Stimulated activated CD8-positive, alpha-beta memory T cell treated with anti-CD3 and anti-CD28 coated beads, Interleukin-7, amount 100 ng/mL, for 24 hours (primary cell): ENCODE measurements around the gene AFDN.

Source experiments
- DNase-seq: peaks from one replicate; pipeline ENCODE4 v3.0.0-alpha.2; 2020; ENCODE audit warnings: low read depth

The AFDN gene

DNA sequence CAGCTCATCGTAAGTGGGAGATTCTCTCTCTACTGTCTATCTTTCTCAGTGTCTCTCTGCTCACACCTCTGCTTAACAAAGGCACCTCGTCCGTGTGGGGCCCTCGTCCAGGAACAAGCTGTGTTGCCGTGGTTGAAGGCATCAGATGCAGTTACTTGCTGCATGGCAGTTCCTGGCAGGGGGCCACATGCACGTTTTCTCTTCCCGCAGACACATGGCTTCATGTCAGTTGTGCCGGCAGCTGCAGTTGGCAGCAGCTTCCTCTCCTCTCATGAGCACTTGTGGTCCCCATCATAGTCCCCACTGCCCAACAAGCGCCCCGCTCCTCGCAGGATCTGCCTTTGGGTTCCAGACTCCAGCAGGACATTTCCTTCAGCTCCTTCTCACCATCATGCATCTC lies 7.1 kb upstream of the AFDN start:
- DNase-seq: no peak

DNA sequence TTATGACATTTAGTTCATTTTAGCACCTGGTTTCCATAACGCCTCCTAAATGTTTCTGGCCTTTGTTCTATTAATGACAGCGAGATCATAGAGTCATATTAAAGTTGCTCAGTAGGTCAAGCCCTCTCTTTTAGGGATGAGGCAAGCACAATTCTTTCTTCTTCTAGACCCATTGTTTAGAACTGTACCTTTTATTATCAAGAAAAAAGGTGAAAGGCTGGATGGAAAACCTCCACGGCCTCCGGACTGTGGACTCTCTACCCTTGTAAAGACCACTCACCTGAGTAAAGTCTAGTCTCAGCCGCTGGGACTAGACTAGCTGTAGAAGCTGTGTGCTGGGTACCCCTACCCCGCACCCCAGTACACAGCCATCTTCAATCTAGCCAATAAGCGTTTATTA lies 6.0 kb upstream of the AFDN start:
- no peak for DNase-seq

DNA sequence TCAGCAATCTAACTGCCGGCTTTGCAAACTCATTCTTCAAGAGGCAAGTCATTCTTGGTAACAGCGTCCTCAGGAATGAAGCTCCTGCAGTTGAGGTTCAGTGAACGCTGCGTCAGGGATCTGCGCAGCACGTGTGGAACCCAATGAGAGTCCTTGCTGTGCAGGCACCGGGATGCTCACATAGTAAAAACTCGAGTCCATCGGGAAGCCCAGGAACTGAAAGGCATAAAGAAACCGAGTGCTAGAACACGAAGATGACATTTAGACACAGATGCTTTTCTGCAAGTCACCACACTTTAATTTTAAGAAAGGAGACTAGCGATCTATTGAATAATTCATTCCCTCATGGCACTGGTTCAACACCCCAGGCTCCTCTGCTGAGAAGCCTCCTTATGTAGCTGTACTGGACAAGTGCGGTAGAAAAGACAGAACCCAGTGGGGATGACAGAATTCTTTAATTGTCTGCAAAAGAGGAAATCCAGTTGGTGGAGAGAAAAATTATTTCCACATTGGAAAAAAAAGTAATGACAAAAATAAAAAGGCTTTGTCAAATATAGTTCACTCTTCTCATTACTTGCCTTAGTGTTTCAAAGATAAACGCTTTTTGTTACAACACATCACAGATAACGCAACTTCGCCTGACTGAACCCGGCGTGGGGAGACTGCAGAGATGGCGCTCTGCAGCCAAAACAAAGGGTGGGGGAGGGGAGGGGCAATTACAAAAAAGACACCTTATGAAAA lies 1.9 kb upstream of the AFDN start:
- no peak for DNase-seq

DNA sequence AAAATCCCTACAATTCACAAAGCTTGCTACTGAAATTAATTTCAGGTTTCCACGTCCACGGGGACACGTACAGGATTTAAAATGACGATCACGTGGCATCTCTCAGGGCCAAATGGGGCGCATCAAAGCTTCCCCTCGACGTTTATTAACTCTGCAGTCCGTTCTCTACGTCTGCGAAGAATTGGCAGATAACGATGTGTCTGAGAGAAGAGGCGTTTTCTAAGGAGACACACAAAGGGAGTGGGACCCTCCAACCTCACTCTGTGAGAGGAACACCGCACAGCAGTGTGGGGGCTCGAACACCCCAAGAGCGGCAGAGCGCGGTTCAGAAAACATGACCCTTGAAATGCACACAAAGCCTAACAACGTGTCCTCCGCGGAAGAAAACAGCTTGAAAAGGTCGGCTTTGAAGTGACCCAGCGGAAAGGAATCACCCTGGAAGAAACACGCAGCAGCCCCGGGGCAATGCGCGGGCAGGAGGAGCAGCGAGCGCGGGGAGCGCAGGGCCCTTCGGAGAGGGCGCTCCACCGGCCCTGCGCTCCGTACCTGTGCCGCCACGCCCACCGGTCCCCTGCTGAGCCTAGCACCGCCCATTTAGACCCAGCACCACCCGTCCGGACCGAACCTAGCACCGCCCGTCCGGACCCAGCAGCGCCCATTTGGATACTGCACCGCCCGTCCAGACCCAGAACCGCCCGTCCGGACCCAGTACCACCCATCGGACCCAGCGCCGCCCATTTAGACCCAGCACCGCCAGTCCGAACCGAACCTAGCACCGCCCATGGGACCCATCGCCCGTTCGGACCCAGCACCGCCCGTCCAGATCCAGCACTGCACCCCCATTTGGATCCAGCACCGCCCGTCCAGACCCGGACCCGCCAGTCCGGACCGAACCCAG lies 1.1 kb upstream of the AFDN start:
- no peak for DNase-seq

DNA sequence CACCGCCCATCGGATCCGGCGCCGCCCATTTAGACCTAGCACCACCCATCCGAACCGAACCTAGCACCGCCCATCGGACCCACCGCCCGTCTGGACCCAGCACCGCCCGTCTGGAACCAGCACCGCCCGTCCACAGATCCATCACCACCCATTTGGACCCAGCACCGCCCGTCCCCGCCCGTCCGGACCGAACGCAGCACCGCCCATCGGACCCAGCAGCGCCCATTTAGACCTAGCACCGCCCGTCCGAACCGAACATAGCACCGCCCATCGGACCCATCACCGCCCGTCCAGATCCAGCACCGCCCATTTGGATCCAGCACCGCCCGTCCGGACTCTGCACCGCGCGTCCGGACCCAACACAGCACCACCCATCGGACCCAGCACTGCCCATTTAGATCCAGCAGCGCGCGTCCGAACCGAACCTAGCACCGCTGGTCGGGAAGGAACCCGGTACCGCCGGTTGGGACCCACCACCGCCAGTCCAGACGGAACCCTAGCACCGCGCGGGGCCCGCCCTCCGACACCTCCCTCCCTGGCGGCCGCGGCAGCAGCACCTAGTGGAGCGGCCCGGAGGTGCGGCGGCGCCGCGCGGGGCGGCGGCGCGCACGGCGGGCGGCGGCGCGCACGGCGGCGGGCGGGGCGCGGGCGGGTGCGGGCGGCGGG lies 348 bp upstream of the AFDN start:
- DNase-seq: no peak

DNA sequence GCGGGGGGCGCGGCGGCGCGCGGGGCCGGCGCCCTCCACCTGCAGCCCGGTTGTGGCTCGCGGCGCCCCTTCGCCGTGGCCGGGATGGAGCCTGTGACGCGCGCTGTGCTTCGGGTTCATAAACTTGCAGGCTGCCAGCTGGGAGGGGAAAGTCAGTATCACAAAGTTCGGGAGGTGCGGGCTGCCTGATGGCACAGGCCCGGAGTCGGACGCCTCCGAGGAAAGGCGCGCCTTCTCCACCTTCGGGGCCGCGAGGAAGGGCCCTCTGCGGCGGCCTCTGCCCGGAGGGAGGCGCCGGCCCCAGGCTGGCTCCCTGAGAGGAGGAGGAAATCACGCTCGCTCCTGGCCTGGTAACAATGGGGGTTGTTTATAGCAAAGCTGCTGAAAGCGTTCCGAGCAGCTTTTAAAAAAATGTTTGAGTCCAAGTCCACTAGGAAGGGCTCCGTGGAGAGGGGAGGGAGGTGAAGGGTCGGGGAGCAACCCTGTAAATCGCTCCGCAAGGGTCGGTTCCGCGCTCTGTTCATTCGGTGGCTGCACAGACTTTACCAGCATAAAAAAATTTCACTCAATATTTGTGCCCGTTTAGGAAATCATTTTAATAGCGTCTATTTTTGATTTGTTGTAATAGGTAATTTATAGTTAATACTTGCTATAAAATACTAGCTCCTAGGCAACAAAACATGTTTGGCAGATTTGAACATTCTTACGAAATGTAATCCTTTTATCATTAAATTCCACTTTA lies 1.0 kb downstream of the AFDN start:
- DNase-seq: no peak

DNA sequence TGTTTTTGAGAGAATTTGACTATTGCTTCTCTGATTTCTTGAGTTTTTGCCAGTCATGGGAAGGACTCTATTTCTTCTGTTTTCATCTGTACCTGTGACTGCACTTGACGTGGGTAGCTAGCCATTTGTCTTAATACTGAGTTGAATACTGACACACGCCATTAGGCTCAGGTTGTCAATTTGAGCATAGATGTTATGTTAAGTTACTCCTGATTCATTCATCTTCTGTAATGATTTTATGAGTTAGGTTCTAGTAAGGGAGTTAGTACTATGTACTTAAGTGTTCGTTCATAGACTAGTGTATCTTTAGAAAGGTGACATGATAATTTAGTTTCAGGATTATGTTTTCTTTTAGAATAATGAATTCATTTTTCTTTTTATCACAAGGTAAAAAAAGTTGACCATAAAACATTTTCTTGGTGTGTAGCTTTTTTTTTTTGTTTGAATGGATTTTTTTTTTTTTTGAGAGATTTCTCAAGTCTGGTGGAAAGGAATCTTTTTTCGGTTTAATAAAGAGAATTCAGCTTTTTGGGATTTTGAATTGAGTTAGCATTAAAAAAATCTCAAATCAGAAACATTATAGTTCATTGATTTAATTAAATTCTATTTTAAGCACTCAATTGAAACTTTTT lies 1.7 kb downstream of the AFDN start:
- DNase-seq: no peak

DNA sequence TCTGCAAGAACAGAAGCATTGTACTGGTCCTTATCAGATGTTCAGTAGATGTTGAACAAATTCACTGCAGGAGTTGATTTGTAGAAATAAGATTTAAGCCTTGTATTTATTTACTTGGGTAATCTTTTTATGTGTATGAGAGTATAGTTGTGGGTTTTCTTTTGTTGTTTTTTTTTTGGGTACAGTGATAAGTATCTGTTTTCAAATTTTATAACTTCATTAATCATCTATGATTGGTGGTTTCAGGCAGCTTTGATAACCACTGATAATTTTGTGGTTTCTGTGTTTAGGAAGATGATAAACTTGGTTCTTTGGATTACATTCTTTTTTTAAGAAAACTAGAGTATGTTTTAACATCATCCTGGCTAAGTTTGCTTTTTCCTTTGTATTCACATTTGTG lies 2.8 kb downstream of the AFDN start:
- DNase-seq: no peak

DNA sequence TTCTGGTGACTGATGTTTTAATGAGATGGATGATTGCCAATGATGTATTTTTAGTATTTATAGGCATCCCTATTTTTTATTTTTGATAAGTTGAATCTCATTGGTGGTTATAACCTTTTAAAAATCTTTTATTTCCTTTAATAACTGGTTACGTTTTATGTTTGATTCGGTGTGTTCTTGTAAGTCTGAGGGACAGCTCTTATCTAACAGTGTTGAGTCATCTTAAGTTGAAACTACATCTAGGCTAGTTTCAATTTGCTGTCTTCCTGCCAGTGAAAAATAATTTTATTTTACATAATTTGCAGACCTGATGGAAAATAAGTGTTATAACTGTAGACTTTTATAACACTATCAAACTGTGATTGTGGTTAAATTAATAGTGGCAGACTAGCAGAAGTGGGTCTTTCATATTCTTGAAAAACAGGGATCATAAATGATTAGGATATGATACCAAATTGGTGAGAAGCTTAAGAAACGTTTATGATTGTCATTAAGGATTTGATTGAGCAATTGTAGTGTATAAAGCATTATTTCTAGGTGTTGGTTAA lies 4.6 kb downstream of the AFDN start:
- DNase-seq: no peak

DNA sequence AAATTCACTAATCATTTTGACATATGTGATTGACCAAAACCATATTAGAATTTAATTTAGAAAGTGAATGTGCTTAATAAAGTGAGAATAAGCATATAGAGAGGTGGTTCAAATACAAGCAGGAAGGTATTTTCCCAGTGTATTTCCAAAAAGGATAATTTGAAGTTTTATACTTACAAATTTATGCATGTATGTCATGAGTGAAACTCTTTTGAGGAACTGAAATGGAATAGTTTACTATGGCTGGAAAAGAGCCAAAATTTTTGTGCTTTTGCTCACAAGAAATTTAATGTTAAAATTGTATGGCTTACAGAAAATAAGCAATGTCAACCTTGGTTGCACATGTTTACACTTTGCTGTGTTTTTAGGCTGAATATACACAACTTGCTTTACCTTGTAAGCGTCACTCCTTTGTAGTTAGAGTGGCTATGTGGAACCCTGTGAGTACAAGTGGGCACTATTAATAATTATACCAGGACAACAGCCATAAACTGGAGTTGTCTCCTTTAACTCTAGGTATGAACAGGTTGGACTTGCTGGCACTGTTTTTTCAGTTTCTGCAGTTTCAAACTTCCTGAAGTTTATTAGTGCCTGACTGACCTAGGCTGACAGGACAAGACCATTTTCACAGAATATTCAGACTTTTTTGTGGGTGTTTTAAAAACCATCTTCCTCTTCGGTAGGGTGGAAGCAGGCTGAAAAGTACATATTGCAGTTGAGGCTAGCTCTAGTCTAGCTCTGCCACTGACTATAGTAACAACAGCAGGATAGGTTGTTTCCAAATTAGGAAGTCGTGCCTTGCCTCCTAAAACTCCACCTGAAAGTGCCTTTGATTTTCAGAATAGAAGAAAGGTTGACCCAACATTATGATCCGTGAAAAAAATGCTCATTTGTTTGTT lies 6.0 kb downstream of the AFDN start:
- no peak for DNase-seq

DNA sequence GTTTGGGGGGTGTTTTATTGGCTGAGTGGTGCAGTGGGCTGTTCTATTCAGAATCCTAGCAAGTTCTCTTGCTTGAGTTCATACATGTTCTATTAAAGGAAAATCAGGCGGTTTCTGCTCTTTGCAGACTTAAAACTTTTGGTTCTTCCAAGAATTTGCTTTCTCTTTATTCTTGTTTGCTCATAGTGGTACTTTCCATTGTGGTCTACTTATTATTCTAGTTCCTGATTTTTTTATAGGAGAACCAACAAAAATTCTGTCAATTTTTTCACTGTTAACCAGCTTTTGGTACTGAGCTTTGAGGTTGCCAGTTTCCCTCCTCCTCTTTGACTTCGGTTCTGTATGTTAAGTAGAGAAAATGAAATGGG lies 6.7 kb downstream of the AFDN start:
- no peak for DNase-seq

DNA sequence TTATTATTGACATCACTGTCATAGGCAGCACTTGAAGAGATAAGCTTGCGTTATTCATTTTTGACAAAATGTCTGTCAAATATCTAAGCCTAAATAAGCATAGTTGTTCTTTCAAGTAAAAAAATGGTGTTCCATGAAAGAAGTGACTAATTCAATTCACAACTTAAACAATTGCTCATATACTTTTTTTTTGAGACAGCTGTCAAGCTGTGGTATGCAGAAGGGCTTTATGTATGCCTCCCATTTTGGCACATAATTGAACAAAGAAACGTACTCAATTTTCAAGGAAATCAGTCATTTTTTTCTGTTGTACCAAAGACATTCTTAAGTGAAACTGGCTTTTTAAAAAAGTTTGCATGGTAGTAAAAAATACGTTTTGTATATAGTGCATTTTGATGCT lies 8.5 kb downstream of the AFDN start:
- no peak for DNase-seq

DNA sequence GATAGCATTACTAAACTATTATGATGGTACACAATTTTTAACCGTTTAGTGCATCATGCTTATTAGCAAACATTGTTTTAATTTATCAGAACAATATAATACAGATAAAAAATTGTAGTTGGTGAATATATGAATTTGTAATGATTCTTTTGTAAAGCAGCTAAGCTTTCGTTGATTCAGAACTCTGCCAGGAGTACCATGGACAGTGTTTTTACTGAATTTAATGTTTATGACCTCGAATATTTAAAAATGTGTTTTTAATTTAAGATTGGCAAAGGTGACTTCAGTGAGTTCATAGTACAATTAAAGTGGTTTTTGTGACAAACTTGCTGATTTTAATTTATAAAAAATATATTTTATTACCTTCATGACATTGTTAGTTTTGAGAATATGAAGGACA lies 10.0 kb downstream of the AFDN start:
- DNase-seq: no peak

DNA sequence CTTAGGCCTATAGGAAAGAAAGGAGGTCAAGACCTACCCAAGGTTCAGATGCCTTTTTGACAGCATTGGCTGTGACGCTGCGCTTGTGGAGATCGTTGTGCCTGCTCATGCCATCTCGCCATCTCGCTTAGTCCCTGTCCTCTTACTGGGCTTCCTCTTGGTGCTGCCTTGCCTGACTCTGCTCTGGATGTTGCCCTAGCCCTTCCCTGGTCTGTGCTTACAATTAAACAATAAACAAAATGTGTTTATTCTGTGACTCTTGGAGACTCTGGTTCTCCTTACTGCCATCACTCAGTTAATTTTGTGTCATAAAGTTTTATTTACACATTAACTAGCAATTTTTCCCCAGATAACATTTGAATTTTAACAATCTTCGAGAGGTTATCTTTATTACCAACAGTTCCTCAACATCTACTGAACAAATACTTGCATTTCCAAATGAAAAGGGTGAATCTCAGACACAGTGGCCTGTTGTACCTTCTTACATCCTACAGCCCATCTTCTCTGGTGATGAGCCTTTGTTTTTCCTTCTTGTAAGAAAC lies 11.6 kb downstream of the AFDN start:
- no peak for DNase-seq

DNA sequence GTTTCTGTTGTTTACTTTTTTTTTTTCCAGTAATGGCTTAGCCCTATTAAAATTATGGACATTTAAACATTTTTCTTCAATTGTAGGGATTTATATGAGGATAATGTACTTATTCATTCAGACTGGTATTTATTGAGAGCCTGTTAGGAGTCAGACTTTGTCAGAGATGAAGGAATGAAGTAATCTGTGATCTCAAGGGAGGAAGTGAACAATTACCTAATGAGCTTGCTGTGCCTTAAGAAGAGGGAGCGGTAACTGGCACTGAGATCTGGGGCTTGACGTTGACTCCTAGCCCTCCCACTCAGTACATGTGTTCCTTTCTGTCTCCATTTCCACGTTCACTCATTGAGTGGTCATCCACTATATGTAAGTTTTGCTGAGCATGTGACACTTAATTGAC lies 12.6 kb downstream of the AFDN start:
- no peak for DNase-seq

DNA sequence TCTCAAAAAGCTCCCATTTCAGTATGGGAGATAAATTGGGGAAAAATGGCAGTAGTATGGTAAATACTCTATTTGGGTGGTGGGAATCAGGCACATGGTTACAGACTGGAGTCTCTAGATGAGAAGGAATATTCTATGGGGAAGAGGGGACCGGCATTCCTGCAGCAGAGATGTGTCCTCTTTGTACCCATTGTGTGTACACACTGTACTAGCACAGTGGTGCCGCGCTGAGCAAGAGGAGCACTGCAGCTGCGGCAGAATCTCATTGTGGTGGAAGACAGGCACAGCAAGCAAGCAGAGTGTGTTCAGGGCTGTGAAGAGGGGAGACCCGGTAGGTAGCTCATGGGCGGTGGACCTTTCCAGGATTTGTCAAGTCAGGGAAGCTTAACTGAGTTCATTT lies 13.0 kb downstream of the AFDN start:
- DNase-seq: no peak

DNA sequence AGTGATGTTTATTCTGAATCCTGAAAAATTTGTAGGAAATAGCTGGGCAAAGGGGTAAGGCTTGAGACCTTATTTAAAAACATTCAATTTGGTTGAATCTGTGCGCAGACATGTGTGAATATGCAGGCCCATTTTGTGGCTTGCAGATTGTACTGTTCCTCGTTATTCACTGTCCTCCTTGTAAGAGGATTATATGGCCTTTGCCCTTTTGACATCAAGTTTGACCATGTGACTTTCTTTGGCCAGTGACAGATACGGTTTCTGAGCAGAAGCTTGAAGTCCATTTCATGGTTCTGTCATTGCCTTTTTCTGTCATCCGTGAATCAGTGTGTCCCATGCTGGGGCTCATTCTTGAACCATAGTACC lies 13.4 kb downstream of the AFDN start:
- DNase-seq: no peak

DNA sequence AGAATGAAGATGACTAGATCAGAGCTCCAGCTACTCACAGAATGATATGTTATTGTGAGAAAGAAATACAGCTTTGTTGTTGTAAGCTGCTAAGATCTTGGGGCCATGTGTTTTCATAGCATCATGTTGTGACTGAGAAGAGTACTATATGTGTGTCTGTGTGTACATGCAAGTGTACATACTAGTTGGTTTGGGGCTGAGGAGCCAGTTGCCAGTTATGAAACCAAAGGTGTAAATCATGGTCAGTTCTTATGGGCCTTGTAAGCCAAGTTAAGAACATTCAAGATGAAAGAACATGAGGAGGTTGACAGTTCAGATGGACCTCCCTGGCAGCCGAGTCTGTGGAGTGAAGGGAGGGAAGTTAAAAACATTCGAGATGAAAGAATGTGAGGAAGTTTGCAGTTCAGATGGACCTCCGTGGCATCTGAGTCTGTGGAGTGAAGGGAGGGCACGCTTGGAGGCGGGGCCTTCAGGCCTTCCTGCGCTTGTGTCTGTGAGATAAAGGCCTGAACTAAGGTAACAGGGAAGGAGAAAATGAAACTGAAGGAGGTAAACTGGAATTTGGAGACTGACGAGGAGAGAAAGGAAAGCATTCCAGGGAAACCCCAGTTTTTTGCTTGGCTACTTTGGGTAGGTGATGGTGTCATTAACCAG lies 13.9 kb downstream of the AFDN start:
- no peak for DNase-seq

DNA sequence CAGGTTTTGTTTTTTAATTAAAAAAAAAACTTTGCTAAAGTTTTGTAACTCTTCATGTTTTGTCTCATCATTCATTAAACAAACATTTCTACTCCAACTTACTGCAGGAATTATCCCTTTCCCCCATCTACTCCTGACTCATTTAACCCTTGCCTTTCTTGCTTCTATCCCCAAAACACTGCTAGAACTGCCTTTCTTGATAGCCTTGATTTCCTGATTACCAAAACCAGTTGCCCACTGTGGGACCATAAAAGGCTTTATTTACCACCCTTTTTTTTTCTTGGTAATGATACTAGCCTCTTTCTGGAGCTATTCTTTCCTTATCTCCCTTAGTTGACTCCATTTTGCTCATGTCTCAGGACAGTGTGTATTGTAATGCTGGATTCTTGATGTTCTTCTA lies 15.3 kb downstream of the AFDN start:
- DNase-seq: no peak

DNA sequence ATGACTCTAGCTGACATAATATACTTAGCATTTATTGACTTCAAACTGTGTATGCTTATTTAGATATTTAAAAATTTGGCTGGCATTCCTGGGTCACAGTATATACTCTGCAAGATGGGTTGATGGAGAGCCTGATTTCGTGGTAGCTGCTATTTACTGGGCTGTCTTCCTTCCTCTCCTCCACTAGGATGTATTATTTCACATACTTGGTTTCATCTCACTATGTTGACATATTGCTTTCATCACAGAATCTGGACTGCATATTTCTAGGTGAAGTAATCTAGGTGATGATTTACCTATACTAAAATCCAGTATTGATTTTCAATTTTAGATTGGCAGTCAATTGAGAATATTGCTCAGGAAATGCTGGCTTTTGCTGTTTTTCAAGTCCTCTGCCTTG lies 15.7 kb downstream of the AFDN start:
- DNase-seq: no peak
